Peyer's patch (tissue), 4 donors: Measurements from ENCODE around the gene ZNF598. TPM values are rescaled to one million over a fixed set of nuclear protein-coding genes. Genes with fewer than 3 reads are reported as not detected.

Experiments
- DNase-seq, 3 donors: peaks; one replicate each; pipeline ENCODE4 v3.0.0-alpha.2; 2017 to 2019
- H3K27ac ChIP-seq, 4 donors: fragments of 200-600 bp; sonication (generic); one replicate each; pipeline ENCODE4 v1.5.1; 2016 to 2019
- H3K27me3 ChIP-seq, 2 donors: fragments of 200-600 bp; sonication (generic); one replicate each; pipeline ENCODE4 v1.5.1; 2019
- H3K36me3 ChIP-seq, 3 donors: fragments of 200-600 bp; sonication (generic); one replicate each; pipeline ENCODE4 v1.5.1; 2016 to 2019
- H3K4me1 ChIP-seq, 4 donors: fragments of 200-600 bp; sonication (generic); one replicate each; pipeline ENCODE4 v1.5.1; 2016 to 2019
- H3K4me3 ChIP-seq, 4 donors: fragments of 200-600 bp; sonication (generic); 1 replicate in 3 of 4; 2 replicates in 1 of 4; pipeline ENCODE4 v1.5.1; 2016 to 2019; ENCODE audit warnings: mild to moderate bottlenecking in 1 of 4
- H3K9me3 ChIP-seq, 4 donors: fragments of 200-600 bp; sonication (generic); one replicate each; pipeline ENCODE4 v1.5.1; 2016 to 2019; ENCODE audit warnings: mild to moderate bottlenecking in 1 of 4
- POLR2A ChIP-seq, 2 donors: fragments of 450-650 bp; IDR thresholded peaks; one replicate each; pipeline ENCODE4 v1.5.1; 2017; ENCODE audit warnings: antibody characterized with exemption in 2 of 2, mild to moderate bottlenecking in 2 of 2, moderate library complexity in 2 of 2
- total RNA-seq, 4 donors: library from RNA; depleted of rRNA; stranded (reverse); fragments of >200 nt; gene quantifications; one replicate each; pipeline ENCODE4 v1.1.0, GENCODE V29; 2016
- TF ChIP-seq, protein P1 (sequence below), 6 experiments: fragments of 450-650 bp in 4 of 6; fragments of 200-600 bp in 2 of 6; sonication (generic) in 1 of 6; IDR thresholded peaks; one replicate each; pipeline ENCODE4 v1.5.1; 2017 to 2019; ENCODE audit warnings: antibody characterized with exemption in 6 of 6, mild to moderate bottlenecking in 3 of 6, moderate library complexity in 1 of 6

ZNF598 gene
- total RNA-seq, 4 donors from 2014 or later, result 48.5 to 84.0 (median 51.4) TPM

DNA sequence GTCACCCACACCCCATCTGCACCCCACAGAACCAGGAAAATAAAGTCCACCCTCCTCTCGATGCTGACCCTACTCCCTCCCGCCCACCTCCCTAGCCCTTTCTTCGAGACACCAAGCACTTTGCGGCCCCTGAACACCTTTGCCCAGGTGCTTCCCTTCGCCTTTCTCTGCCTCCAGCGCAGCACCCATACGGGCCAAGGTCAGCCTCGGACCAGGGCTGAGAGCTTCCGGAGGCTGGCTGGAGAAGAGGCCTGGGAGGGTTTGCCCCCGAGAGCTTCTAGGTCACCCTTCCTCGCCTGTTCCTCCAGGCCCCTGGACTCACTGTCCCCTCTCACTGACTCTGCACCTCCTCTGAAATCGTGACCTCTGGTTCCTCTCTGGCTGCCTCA lies 14.4 kb upstream of the ZNF598 start:
- no peak for TF ChIP-seq POLR2A (IDR thresholded peaks at IDR 0.05)
- TF ChIP-seq, protein P1, sequence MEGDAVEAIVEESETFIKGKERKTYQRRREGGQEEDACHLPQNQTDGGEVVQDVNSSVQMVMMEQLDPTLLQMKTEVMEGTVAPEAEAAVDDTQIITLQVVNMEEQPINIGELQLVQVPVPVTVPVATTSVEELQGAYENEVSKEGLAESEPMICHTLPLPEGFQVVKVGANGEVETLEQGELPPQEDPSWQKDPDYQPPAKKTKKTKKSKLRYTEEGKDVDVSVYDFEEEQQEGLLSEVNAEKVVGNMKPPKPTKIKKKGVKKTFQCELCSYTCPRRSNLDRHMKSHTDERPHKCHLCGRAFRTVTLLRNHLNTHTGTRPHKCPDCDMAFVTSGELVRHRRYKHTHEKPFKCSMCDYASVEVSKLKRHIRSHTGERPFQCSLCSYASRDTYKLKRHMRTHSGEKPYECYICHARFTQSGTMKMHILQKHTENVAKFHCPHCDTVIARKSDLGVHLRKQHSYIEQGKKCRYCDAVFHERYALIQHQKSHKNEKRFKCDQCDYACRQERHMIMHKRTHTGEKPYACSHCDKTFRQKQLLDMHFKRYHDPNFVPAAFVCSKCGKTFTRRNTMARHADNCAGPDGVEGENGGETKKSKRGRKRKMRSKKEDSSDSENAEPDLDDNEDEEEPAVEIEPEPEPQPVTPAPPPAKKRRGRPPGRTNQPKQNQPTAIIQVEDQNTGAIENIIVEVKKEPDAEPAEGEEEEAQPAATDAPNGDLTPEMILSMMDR (IDR thresholded peaks at IDR 0.05), result no peak
- no peak for DNase-seq
- H3K36me3 ChIP-seq, result no peaks in the 10 kb centered on the region
- peaks cover 4 to 58% (median 19%) of the 10 kb centered on the region in 4 donors for H3K4me1 ChIP-seq
- H3K4me3 ChIP-seq, result no peak overlapping the region
- no peaks in the 10 kb centered on the region for H3K9me3 ChIP-seq
- H3K27me3 ChIP-seq, result peaks cover 0 to 18% of the 10 kb centered on the region in 2 donors
- peak overlapping the region; percentile 44 to 80 (median 68) for H3K27ac ChIP-seq

GRCh38 chr16:2023092-2024031 lies 13.7 kb upstream of the ZNF598 start:
- DNase-seq, result peak; percentile 90 to 99 (median 97)
- Histone ChIP-seq H3K4me3 (peak overlapping the region; percentile 13 to 43 (median 28)), H3K36me3 (no peaks in the 10 kb centered on the region), H3K27me3 (peaks cover 0 to 18% of the 10 kb centered on the region in 2 donors), H3K27ac (peak overlapping the region; percentile 44 to 80 (median 68)), H3K9me3 (no peaks in the 10 kb centered on the region), H3K4me1 (peaks cover 4 to 52% (median 19%) of the 10 kb centered on the region in 4 donors)
- peak in 1 of 2 donors; percentile 41 for TF ChIP-seq POLR2A (IDR thresholded peaks at IDR 0.05)
- TF ChIP-seq, protein P1 (IDR thresholded peaks at IDR 0.05), result peak; percentile 97 to 99 (median 99)

DNA sequence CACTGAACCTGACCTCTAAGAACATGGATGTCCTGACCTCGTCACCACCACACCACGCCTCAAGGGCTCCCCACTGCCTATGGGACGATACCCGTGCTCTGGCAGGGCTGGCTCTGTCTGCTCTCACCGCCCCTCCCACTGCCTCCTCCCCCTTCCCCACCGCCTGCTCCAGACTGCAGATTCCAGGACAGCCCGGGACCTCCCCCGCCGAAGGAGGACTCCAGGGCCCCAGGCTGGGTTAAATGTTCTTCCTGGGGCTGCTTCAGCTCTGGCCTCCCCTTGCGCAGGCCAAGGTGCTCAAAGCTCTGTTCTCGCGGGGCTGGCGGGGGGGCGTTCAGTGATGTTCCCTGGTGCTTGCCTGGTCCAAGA lies 13.1 kb upstream of the ZNF598 start:
- no peak for DNase-seq
- TF ChIP-seq POLR2A (IDR thresholded peaks at IDR 0.05), result no peak
- TF ChIP-seq, protein P1 (IDR thresholded peaks at IDR 0.05), result no peak
- Histone ChIP-seq H3K4me1 (peaks cover 4 to 46% (median 19%) of the 10 kb centered on the region in 4 donors), H3K27ac (peak overlapping the region in 2 of 4 donors; percentile 4 to 76), H3K9me3 (no peaks in the 10 kb centered on the region), H3K36me3 (no peaks in the 10 kb centered on the region), H3K27me3 (peaks cover 0 to 18% of the 10 kb centered on the region in 2 donors), H3K4me3 (peak overlapping the region in 3 of 4 donors; percentile 13 to 43 (median 40))

DNA sequence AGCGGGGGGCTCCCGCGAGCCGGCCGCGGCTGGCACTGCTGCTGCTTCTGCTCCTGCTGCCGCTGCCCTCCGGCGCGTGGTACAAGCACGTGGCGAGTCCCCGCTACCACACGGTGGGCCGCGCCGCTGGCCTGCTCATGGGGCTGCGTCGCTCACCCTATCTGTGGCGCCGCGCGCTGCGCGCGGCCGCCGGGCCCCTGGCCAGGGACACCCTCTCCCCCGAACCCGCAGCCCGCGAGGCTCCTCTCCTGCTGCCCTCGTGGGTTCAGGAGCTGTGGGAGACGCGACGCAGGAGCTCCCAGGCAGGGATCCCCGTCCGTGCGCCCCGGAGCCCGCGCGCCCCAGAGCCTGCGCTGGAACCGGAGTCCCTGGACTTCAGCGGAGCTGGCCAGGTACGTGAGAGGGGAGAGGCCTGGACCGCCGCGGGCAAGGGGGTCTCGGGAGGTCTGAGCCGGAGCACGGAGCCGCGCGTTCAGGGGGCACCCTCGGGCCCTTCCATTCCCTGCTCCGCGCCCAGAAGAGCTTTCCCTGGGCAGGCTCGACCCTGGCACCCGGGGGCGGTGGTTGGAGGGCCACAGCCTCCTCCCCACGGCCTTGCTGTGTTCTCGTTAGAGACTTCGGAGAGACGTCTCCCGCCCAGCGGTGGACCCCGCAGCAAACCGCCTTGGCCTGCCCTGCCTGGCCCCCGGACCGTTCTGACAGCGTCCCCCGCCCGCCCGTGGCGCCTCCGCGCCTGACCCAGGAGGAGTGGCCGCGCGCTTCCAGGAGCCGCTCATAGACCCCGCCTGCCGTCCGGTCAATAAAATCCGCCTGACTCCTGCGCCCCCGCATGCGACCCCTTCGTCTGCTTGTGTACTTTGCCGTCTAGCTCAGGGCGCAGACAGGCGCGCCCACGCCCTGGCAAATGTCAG lies 10.6 kb upstream of the ZNF598 start:
- DNase-seq, result no peak
- peaks cover 0 to 18% of the 10 kb centered on the region in 2 donors for H3K27me3 ChIP-seq
- no peaks in the 10 kb centered on the region for H3K36me3 ChIP-seq
- no peak overlapping the region for H3K27ac ChIP-seq
- H3K4me1 ChIP-seq, result peaks cover 4 to 31% (median 13%) of the 10 kb centered on the region in 4 donors
- no peaks in the 10 kb centered on the region for H3K9me3 ChIP-seq
- TF ChIP-seq, protein P1 (IDR thresholded peaks at IDR 0.05), result no peak
- no peak for TF ChIP-seq POLR2A (IDR thresholded peaks at IDR 0.05)
- H3K4me3 ChIP-seq, result peak overlapping the region in 2 of 4 donors; percentile 7 to 16

GRCh38 chr16:2019518-2019920 lies 9.9 kb upstream of the ZNF598 start, which contains the start of gene NPW:
TSS of gene NPW (plus strand) at chr16:2019785.
- H3K27me3 ChIP-seq, result peaks cover 0 to 18% of the 10 kb centered on the region in 2 donors
- no peaks in the 10 kb centered on the region for H3K36me3 ChIP-seq
- H3K9me3 ChIP-seq, result no peaks in the 10 kb centered on the region
- DNase-seq, result no peak
- H3K4me1 ChIP-seq, result peaks cover 4 to 31% (median 13%) of the 10 kb centered on the region in 4 donors
- peak within 1 kb of the TSS in 2 of 4 donors; percentile 7 to 16 for H3K4me3 ChIP-seq
- TF ChIP-seq, protein P1 (IDR thresholded peaks at IDR 0.05), result no peak
- no peak for TF ChIP-seq POLR2A (IDR thresholded peaks at IDR 0.05)
- no peak within 1 kb of the TSS for H3K27ac ChIP-seq
